ENCODE results near the gene NAGLU. TPM values are rescaled to one million over a fixed set of nuclear protein-coding genes. Genes with fewer than 3 reads are reported as not detected.
"Not testable (repeated sequence)": the region's sequence is repeated elsewhere in the genome, so short reads cannot be mapped to it uniquely, and the experiment has no call there.

The NAGLU gene
- total RNA-seq, 2 experiments from 2014 or later = 10.6 to 13.6 TPM

DNA sequence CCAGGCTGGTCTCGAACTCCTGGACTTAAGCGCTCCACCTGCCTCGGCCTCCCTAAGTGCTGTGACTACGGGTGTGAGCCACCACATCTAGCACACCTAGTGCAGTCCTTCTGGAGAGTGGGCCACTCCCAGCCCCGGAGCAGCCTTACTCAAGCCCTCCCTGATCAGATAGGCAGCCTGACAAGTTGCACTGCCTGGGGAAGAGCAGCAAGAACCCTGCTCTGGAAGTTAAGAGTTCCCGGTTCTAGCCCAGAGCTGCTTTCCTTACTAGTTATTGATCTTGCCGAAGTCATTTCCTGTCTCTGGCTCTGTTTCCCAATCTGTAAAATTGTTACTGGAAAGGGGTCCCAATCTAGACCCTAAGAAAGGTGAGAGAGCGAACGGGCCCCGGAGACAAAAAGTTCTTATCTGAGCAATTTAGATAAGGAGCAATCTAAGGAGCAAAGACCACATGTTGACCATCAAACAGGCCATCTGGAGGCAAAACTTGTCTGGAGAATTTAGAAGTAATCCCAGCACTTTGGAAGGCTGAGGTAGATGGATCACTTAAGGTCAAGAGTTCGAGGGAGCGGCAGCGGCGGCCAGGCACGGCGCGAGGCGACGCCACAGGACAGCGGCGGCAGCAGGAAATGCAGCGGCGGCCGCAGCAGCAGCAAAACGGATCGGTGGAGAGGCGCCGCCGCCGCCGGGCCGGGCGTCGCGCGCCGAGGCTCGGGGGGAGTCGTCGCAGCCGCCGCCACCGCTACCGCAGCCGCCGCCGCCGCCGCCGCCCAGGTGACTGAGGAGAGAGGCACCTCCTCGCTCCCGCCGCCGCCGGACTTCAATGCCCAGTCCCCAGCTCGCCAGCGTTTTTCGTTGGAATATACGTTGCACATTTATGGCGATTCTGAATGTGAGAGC is 4.3 kb upstream of the NAGLU start:
- Mint-ChIP-seq H3K27me3 (no peaks in the 10 kb centered on the region), H3K9me3 (no peaks in the 10 kb centered on the region), H3K4me1 (peaks cover 37% of the 10 kb centered on the region), H3K36me3 (no peaks in the 10 kb centered on the region), H3K27ac (peak overlapping the region; percentile 25), H3K4me3 (peak overlapping the region; percentile 63)
- peak; percentile 67 for DNase-seq

DNA sequence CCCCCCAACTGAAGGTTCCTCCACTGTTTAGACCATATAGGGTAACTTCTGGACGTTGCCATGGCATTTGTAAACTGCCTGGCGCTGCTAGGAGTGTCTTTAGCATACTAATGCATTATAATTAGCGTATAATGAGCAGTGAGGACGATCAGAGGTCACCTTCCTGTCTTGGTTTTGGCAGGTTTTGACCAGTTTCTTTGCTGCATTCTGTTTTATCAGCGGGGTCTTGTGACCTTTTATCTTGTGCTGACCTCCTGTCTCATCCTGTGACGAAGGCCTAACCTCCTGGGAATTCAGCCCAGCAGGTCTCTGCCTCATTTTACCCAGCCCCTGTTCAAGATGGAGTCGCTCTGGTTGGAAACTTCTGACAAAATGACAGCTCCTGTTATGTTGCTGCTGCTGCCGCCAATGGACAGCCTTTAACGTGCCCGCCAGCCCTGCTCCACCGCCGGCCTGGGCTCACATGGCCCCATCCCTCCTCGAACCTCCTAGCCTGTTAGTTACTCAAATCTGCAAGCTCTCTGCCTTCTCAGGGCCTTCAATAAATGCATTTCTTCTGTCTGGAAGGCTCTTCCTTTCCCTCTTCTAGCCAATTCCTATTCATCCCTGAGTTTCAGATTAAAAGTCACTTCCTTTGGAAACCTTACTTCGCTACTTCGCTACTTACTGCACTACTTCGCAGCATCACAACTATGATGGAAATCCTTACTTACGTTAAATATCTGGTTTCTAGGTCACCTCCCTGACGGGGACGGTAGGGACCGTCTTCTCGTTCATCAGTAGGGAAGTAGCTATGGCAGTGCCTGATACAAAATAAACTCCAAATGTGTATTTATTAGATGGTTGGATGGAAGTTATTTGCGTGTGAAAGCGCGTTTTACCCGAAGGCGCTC is 640 bp upstream of the NAGLU start:
- H3K36me3 Mint-ChIP-seq = peaks cover 19% of the 10 kb centered on the region
- peaks cover 34% of the 10 kb centered on the region for H3K4me1 Mint-ChIP-seq
- no peaks in the 10 kb centered on the region for H3K27me3 Mint-ChIP-seq
- H3K4me3 Mint-ChIP-seq = peak overlapping the region; percentile 84
- DNase-seq = no peak
- no peaks in the 10 kb centered on the region for H3K9me3 Mint-ChIP-seq
- H3K27ac Mint-ChIP-seq = peak overlapping the region; percentile 87

DNA sequence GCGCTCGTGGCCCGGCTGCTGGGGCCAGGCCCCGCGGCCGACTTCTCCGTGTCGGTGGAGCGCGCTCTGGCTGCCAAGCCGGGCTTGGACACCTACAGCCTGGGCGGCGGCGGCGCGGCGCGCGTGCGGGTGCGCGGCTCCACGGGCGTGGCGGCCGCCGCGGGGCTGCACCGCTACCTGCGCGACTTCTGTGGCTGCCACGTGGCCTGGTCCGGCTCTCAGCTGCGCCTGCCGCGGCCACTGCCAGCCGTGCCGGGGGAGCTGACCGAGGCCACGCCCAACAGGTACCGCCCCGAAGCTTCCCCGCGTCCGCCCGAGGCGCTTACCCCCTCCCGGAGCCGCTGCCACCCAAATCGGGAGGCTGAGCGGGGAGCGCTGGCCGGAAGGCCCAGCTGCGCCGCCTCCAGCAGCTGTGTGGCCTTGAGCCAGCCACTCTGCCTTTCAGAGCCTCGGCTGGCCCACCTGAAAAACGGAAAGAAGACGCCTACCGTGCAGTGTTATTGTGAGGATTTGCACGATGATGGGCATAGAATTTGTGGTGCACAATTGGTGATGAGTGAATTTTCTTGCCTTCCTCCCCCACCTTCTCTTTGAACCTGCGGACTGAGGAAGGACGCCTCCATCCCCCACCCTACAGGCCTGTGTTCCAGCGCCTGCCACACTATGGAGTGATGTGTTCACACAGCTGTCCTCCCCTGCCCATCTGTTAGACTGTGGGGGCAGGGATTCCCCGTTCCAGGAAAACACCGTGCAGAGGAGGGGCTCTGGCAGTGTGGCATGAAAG is 523 bp downstream of the NAGLU start:
- peak overlapping the region; percentile 63 for H3K27ac Mint-ChIP-seq
- H3K4me3 Mint-ChIP-seq = peak overlapping the region; percentile 87
- H3K4me1 Mint-ChIP-seq = peaks cover 34% of the 10 kb centered on the region
- no peaks in the 10 kb centered on the region for H3K9me3 Mint-ChIP-seq
- H3K36me3 Mint-ChIP-seq = peaks cover 28% of the 10 kb centered on the region
- peak; percentile 79 for DNase-seq
- no peaks in the 10 kb centered on the region for H3K27me3 Mint-ChIP-seq

DNA sequence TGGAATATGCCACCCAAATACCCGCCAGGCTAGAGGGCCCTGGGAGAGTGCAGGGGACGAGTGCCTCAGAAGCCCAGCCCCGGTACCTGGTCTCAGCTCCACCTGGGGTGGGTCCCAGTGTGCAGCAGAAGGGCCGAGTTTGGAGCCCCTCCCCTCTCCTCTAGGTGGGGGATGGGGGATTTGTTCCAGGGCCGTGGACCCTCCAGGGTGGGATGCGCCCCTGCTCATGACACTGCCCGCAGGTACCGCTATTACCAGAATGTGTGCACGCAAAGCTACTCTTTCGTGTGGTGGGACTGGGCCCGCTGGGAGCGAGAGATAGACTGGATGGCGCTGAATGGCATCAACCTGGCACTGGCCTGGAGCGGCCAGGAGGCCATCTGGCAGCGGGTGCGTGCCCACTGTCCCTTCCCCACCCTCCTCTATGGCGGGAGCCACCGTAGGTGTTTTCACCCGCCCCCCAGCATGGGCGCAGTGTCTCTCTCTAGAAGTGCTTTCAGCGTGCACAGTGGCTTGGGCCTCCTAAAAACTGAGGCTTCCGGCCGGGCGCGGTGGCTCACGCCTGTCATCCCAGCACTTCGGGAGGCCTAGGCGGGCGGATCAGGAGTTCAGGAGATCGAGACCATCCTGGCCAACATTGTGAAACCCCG is 1.2 kb downstream of the NAGLU start:
- peak overlapping the region; percentile 87 for H3K4me3 Mint-ChIP-seq
- no peaks in the 10 kb centered on the region for H3K9me3 Mint-ChIP-seq
- DNase-seq = no peak
- H3K36me3 Mint-ChIP-seq = peaks cover 29% of the 10 kb centered on the region
- peak overlapping the region; percentile 63 for H3K27ac Mint-ChIP-seq
- peaks cover 34% of the 10 kb centered on the region for H3K4me1 Mint-ChIP-seq
- H3K27me3 Mint-ChIP-seq = no peaks in the 10 kb centered on the region

DNA sequence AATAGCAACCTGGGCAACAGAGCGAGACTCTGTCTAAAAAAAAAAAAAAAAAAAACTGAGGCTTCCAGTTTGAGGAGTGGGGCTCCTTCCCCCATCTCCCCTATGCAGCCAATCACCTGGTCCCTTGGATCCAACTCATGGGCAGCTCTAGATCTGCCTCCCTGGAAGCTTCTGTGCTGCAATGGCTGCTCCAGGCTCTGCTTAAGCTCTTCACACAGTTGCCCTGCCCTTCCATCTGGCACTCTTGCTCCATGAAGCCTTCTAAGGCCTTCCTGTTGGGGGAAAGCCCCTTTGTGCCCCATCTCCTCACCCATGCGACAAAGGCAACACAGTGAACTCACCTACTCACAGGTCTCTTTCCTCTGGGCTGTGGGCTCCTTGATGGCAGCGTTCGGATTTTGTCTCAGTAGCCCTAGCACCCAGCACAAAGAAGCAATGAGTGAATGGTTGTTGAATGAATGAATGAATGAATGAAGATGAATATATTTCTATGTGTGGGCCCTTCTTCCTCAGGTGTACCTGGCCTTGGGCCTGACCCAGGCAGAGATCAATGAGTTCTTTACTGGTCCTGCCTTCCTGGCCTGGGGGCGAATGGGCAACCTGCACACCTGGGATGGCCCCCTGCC is 1.9 kb downstream of the NAGLU start:
- Mint-ChIP-seq H3K36me3 (peaks cover 30% of the 10 kb centered on the region), H3K27ac (no peak overlapping the region), H3K9me3 (no peaks in the 10 kb centered on the region)

DNA sequence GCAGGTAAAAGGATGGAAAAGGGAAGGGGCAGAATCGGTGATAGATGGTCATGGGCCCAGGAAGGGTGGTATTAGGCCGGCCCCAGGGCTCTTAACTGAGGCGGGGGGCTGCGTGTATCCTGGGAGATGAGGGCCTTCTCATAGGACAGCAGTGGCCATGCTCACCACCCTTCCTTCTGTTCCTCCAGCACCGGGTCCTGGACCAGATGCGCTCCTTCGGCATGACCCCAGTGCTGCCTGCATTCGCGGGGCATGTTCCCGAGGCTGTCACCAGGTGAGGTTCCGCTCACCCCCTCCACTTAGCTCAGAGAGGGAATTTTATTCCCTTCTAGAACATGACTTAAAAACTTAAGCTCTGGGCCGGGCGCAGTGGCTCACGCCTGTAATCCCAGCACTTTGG is 2.4 kb downstream of the NAGLU start:
- H3K4me1 Mint-ChIP-seq = peaks cover 36% of the 10 kb centered on the region
- H3K27me3 Mint-ChIP-seq = no peaks in the 10 kb centered on the region
- H3K36me3 Mint-ChIP-seq = peaks cover 32% of the 10 kb centered on the region
- no peak for DNase-seq
- no peaks in the 10 kb centered on the region for H3K9me3 Mint-ChIP-seq
- H3K4me3 Mint-ChIP-seq = no peak overlapping the region
- H3K27ac Mint-ChIP-seq = no peak overlapping the region

More for the DNA sequence above, 1.9 kb downstream of the NAGLU start:
- DNase-seq = no peak
- Mint-ChIP-seq H3K27me3 (no peaks in the 10 kb centered on the region), H3K4me1 (peaks cover 36% of the 10 kb centered on the region), H3K4me3 (peak overlapping the region; percentile 35)

DNA sequence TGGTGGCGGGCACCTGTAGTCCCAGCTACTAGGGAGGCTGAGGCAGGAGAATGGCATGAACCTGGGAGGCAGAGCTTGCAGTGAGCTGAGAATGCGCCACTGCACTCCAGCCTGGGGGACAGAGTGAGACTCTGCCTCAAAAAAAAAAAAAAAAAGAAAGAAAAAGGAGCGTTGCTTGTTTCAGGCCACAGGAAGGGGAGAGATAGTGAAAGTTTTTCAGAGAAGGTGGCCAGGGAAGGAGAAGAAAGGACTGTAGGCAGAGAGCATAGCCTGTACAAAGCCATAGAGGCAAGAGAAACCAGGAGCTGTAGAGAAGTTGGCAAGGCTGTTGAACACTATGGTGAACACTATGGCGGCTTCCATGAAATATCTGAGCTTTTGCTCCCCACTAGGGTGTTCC is 4.5 kb downstream of the NAGLU start:
- H3K27me3 Mint-ChIP-seq, DNase-seq, H3K9me3 Mint-ChIP-seq: not testable (repeated sequence)
- H3K36me3 Mint-ChIP-seq = peaks cover 34% of the 10 kb centered on the region
- H3K27ac Mint-ChIP-seq = peak overlapping the region; percentile 84
- peak overlapping the region; percentile 29 for H3K4me3 Mint-ChIP-seq
- H3K4me1 Mint-ChIP-seq = peaks cover 32% of the 10 kb centered on the region

DNA sequence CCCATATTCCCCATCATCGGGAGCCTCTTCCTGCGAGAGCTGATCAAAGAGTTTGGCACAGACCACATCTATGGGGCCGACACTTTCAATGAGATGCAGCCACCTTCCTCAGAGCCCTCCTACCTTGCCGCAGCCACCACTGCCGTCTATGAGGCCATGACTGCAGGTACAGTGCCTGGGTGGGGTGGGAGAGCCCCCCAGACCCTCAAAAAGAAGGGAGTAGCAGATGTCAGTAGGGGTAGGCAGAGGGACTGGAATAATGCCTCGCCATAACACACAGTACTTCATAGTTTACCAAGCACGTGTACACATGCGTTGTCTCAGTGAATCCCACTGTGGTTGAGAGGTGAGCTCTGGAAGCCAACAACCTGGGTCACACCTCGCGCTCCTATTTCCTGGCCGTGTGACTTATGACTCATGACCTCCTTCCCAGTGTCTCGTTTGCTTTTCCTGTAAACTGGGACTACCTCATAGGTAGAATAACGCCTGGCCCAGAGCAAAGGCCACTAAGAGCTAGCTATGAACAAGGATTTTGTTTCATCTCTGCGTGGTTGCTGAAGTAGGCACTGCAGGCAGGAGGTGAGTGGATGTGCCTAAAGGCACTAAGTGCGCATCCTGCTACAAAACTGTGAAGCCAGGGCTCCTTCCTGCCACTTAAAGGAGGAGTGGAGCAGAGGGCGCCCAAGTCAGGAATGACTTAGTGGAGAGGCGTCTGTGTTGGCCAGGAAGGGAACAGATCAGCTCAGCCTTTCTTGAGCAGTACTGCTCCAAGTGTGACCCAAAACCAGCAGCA is 5.2 kb downstream of the NAGLU start:
- peak; percentile 43 for DNase-seq
- H3K9me3 Mint-ChIP-seq = no peaks in the 10 kb centered on the region
- peaks cover 34% of the 10 kb centered on the region for H3K36me3 Mint-ChIP-seq
- H3K27ac Mint-ChIP-seq = peak overlapping the region; percentile 84
- H3K4me3 Mint-ChIP-seq = peak overlapping the region; percentile 29
- H3K4me1 Mint-ChIP-seq = peaks cover 29% of the 10 kb centered on the region
- H3K27me3 Mint-ChIP-seq = no peaks in the 10 kb centered on the region

DNA sequence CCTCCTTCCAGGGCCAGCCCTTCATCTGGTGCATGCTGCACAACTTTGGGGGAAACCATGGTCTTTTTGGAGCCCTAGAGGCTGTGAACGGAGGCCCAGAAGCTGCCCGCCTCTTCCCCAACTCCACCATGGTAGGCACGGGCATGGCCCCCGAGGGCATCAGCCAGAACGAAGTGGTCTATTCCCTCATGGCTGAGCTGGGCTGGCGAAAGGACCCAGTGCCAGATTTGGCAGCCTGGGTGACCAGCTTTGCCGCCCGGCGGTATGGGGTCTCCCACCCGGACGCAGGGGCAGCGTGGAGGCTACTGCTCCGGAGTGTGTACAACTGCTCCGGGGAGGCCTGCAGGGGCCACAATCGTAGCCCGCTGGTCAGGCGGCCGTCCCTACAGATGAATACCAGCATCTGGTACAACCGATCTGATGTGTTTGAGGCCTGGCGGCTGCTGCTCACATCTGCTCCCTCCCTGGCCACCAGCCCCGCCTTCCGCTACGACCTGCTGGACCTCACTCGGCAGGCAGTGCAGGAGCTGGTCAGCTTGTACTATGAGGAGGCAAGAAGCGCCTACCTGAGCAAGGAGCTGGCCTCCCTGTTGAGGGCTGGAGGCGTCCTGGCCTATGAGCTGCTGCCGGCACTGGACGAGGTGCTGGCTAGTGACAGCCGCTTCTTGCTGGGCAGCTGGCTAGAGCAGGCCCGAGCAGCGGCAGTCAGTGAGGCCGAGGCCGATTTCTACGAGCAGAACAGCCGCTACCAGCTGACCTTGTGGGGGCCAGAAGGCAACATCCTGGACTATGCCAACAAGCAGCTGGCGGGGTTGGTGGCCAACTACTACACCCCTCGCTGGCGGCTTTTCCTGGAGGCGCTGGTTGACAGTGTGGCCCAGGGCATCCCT is 7.4 kb downstream of the NAGLU start:
- H3K27me3 Mint-ChIP-seq = no peaks in the 10 kb centered on the region
- no peak for DNase-seq
- no peak overlapping the region for H3K4me3 Mint-ChIP-seq
- H3K9me3 Mint-ChIP-seq = no peaks in the 10 kb centered on the region
- peaks cover 29% of the 10 kb centered on the region for H3K36me3 Mint-ChIP-seq
- H3K27ac Mint-ChIP-seq = no peak overlapping the region
- H3K4me1 Mint-ChIP-seq = peaks cover 19% of the 10 kb centered on the region

DNA sequence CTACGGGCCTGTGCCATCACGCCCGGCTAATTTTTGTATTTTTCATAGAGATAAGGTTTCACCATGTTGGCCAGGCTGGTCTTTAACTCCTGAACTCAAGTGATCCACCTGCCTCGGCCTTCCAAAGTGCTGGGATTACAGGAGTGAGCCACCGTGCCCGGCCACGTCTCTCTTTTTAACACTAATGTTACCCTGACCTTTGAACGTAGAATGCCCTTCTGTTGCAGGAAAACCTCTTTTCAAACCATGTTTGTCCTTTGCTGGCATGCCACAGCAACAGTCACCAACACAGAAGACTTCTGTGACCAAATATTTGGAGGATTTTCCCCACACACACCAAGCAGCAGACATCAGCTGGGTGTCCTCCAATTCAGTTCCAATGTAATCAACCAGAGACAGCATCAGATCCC is 8.8 kb downstream of the NAGLU start:
- H3K4me3 Mint-ChIP-seq = no peak overlapping the region

DNA sequence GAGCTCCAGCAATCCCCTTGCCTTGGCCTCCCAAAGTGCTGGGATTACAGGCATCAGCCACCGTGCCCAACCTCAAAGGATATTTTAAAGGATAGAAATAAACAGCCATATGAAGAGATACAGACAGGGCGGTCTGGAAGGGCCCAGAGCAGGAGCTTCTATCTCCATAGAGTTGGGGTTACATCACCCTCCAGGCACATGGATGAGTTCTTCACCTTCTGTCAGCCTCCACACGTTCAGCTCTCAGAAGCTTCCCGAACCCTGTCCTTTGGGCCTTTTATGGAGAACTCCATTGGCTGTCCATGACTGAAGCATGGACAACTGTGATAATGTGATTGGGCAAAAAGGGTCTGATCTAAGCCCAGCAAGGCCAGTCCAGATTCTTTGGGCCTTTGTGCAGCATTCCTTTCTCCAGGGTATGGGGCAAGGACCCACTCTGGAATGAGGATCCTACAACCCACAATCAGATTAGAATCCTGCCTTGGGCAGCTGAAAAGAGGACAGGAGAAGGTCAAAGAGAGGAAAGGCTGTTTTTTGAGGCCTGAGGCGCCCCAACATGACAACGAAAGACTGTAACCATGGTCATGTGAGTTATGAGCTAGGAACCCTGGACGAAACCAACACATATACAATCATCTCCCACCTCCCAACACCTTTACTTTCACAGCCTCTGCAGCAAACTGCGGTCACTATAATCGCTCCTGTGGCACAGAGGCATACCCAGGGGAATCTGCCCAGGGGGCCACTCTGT is 9.9 kb downstream of the NAGLU start:
- H3K9me3 Mint-ChIP-seq, H3K27ac Mint-ChIP-seq, H3K4me3 Mint-ChIP-seq, H3K27me3 Mint-ChIP-seq, DNase-seq: not testable (repeated sequence)
- peaks cover 22% of the 10 kb centered on the region for H3K4me1 Mint-ChIP-seq
- H3K36me3 Mint-ChIP-seq = peaks cover 10% of the 10 kb centered on the region

More for the DNA sequence above, 8.8 kb downstream of the NAGLU start:
- no peaks in the 10 kb centered on the region for H3K27me3 Mint-ChIP-seq
- DNase-seq = no peak
- no peaks in the 10 kb centered on the region for H3K9me3 Mint-ChIP-seq
- H3K36me3 Mint-ChIP-seq = peaks cover 18% of the 10 kb centered on the region
- H3K27ac Mint-ChIP-seq = no peak overlapping the region
- peaks cover 28% of the 10 kb centered on the region for H3K4me1 Mint-ChIP-seq

DNA sequence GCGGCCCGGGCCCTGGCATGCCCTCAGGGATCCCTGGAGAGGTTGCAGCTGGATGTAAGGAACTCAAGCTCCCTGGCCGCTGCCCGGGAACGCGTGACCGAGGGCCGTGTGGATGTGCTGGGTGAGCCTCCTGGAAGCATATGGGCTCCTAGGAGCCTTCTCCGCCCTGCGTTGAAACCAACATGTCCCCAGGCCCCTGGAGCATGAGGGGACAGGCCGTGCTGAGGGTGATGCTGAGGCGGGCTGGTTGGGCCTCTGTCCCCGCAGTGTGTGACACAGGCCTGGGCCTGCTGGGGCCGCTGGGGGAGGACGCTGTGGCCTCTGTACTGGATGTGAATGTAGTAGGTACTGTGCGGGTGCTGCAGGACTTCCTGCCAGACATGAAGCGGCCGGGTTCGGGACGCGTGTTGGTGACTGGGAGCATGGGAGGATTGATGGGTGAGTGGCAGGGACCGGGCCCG is 11.0 kb downstream of the NAGLU start:
- Mint-ChIP-seq H3K4me3 (no peak overlapping the region), H3K27ac (no peak overlapping the region)

More for the DNA sequence above, 11.0 kb downstream of the NAGLU start:
- no peaks in the 10 kb centered on the region for H3K9me3 Mint-ChIP-seq
- peaks cover 13% of the 10 kb centered on the region for H3K4me1 Mint-ChIP-seq
- H3K27me3 Mint-ChIP-seq = no peaks in the 10 kb centered on the region
- no peak for DNase-seq
- peaks cover 5% of the 10 kb centered on the region for H3K36me3 Mint-ChIP-seq

Data from activated naive CD8-positive, alpha-beta T cell treated with anti-CD3 and anti-CD28 coated beads for 36 hours (primary cell).